K562 (cell line): ENCODE data around the gene ZNRF3. TPM values are rescaled to one million over a fixed set of nuclear protein-coding genes. Genes with fewer than 3 reads are reported as not detected.

ENCODE experiments used
- ATAC-seq: fragments of 200-7000 bp; cut with Tn5 transposase; 3 replicates; pipeline ENCODE4 v1.9.1; 2020; ENCODE audit warnings: moderate library complexity
- BruUV-seq: library from RNA; stranded (reverse); fragments of 400-500 nt; replicated peaks from 2 replicates; lab custom pipeline; 2021; lab: Mats Ljungman, UMichigan
- CTCF ChIA-PET: fragments of 300-600 bp; formaldehyde crosslinking; extraction: SDS; loops from one replicate; lab custom pipeline; 2021; ENCODE audit warnings: low intra/inter-chr PET ratio; lab: Yijun Ruan, JAX
- POLR2A ChIA-PET: fragments of 300-600, 350-650 bp; sonication (Branson Sonifier 250); formaldehyde crosslinking; extraction: SDS; loops from one replicate; lab custom pipeline; 2021; ENCODE audit warnings: antibody characterized with exemption, inconsistent platforms; lab: Yijun Ruan, JAX
- DNase-seq, 4 experiments: peaks; one replicate each; pipeline versions ENCODE4 v3.0.0 to v3.0.0-alpha.2; 2011 to 2018; ENCODE audit warnings: low spot score in 3 of 4, mixed read lengths in 3 of 4; ENCODE audit errors: extremely low read depth in 1 of 4
- FAIRE-seq: peaks from 2 replicates; lab custom pipeline; 2011; peaks lifted over from hg19 to GRCh38; lab: Jason Lieb, UNC
- H2AFZ ChIP-seq: 2 replicates; pipeline ENCODE4 v1.6.0; 2011; ENCODE audit warnings: low read depth, low read length, control low read depth, inconsistent platforms
- H3K27ac ChIP-seq: fragments of 200-600 bp; 3 replicates; pipeline ENCODE4 v1.8.0; 2011; ENCODE audit warnings: low read depth, mild to moderate bottlenecking, control low read depth, inconsistent platforms, low read length, moderate library complexity, mixed read lengths; ENCODE audit errors: extremely low read depth
- H3K27me3 ChIP-seq, 2 experiments: fragments of 300-600 bp in 1 of 2; 2 replicates in 1 of 2; 3 replicates in 1 of 2; pipeline versions ENCODE4 v1.6.0 to v1.8.0; 2011; ENCODE audit warnings: inconsistent platforms in 2 of 2, low read length in 2 of 2, mild to moderate bottlenecking in 1 of 2, mixed read lengths in 1 of 2, moderate library complexity in 1 of 2; ENCODE audit not compliant: control insufficient read depth in 2 of 2, insufficient read depth in 2 of 2
- H3K36me3 ChIP-seq: fragments of 300-600 bp; 3 replicates; pipeline ENCODE4 v1.8.0; 2011; ENCODE audit warnings: mild to moderate bottlenecking, low read length, inconsistent platforms; ENCODE audit not compliant: control insufficient read depth, insufficient read depth
- H3K4me1 ChIP-seq, 2 experiments: fragments of 200-600 bp in 1 of 2; replicated peaks in 1 of 2; 2 replicates in 1 of 2; 3 replicates in 1 of 2; pipeline versions ENCODE4 v1.5.1 to v1.8.0; 2011; ENCODE audit warnings: inconsistent platforms in 2 of 2, low read length in 2 of 2, mild to moderate bottlenecking in 1 of 2, mixed read lengths in 1 of 2, moderate library complexity in 1 of 2; ENCODE audit not compliant: control insufficient read depth in 2 of 2, insufficient read depth in 2 of 2
- H3K4me2 ChIP-seq: 2 replicates; pipeline ENCODE4 v1.6.1; 2011; ENCODE audit warnings: low read length, control low read depth, inconsistent platforms, mixed read lengths; ENCODE audit not compliant: insufficient read depth
- H3K4me3 ChIP-seq: fragments of 200-600 bp; sonication (generic), shearing (Covaris generic); 2 replicates; pipeline ENCODE4 v1.5.1; 2016; ENCODE audit warnings: control low read depth, inconsistent platforms
- H3K79me2 ChIP-seq: fragments of 200-600 bp; 3 replicates; pipeline ENCODE4 v1.8.0; 2011; ENCODE audit warnings: low read length, inconsistent platforms; ENCODE audit not compliant: control insufficient read depth, insufficient read depth
- H3K9ac ChIP-seq, 2 experiments: 2 replicates each; pipeline versions ENCODE4 v1.6.0 to v1.6.1; 2011; ENCODE audit warnings: low read depth in 2 of 2, low read length in 2 of 2, control low read depth in 1 of 2, inconsistent platforms in 1 of 2, mild to moderate bottlenecking in 1 of 2, mixed read lengths in 1 of 2; ENCODE audit not compliant: insufficient read depth in 1 of 2
- H3K9me1 ChIP-seq: one replicate; pipeline ENCODE4 v1.6.0; 2011; ENCODE audit warnings: inconsistent platforms, mild to moderate bottlenecking, low read length, moderate library complexity; ENCODE audit not compliant: control insufficient read depth, insufficient read depth
- H3K9me3 ChIP-seq: replicated peaks from 2 replicates; pipeline ENCODE4 v1.5.1; 2011; ENCODE audit warnings: low read depth, low read length, inconsistent platforms; ENCODE audit not compliant: control insufficient read depth, insufficient read depth
- H4K20me1 ChIP-seq: replicated peaks from 2 replicates; pipeline ENCODE4 v1.6.1; 2011; ENCODE audit warnings: low read length, inconsistent platforms, mixed read lengths; ENCODE audit not compliant: control insufficient read depth, insufficient read depth
- AFF1 ChIP-seq, 2 experiments: fragments of 450-650 bp; IDR thresholded peaks; 2 replicates each; pipeline ENCODE4 v1.6.1; 2018; ENCODE audit warnings: mild to moderate bottlenecking in 2 of 2, low read depth in 1 of 2; ENCODE audit not compliant: partially characterized antibody in 2 of 2
- GTF2B ChIP-seq: IDR thresholded peaks from 2 replicates; pipeline ENCODE4 v1.6.1; 2011; ENCODE audit not compliant: insufficient read length; ENCODE audit errors: extremely low read depth
- ILF3 ChIP-seq: fragments of 450-650 bp; IDR thresholded peaks from 2 replicates; pipeline ENCODE4 v1.6.1; 2018; ENCODE audit warnings: antibody characterized with exemption, mild to moderate bottlenecking, moderate library complexity, borderline replicate concordance
- MAFF ChIP-seq: IDR thresholded peaks from 2 replicates; pipeline ENCODE4 v1.6.1; 2012; ENCODE audit warnings: low read length, improper control_type of control experiment
- MCM3 ChIP-seq: fragments of 450-650 bp; IDR thresholded peaks from 2 replicates; pipeline ENCODE4 v1.6.1; 2016
- MYBL2 ChIP-seq, 2 experiments: fragments of 450-650 bp in 1 of 2; sonication (generic) in 1 of 2; formaldehyde crosslinking in 1 of 2; IDR thresholded peaks; 2 replicates each; pipeline versions ENCODE4 v1.6.1 to v1.8.1; 2017 to 2022; ENCODE audit warnings: borderline replicate concordance in 1 of 2, inconsistent platforms in 1 of 2, low read depth in 1 of 2, mild to moderate bottlenecking in 1 of 2, missing genetic modification reagents in 1 of 2, moderate library complexity in 1 of 2
- TEAD2 ChIP-seq: fragments of 450-650 bp; IDR thresholded peaks from 2 replicates; pipeline ENCODE4 v1.6.1; 2016; ENCODE audit warnings: missing genetic modification characterization, control low read depth, missing compliant biosample characterization
- ZNF253 ChIP-seq: fragments of 250-450 bp; sonication (Bioruptor Pico); conservative IDR thresholded peaks from 2 replicates; pipeline ENCODE4 v1.6.1; 2021; ENCODE audit warnings: mild to moderate bottlenecking
- ZNF3 ChIP-seq: fragments of 250-450 bp; sonication (Bioruptor Pico); IDR thresholded peaks from 2 replicates; pipeline ENCODE4 v1.5.0; 2021; ENCODE audit warnings: mild to moderate bottlenecking, moderate library complexity
- ZNF609 ChIP-seq: sonication (generic); formaldehyde crosslinking; IDR thresholded peaks from 2 replicates; pipeline ENCODE4 v1.8.1; 2023; ENCODE audit warnings: missing genetic modification reagents, mild to moderate bottlenecking, borderline replicate concordance
- WGBS: fragments of 100-300 bp; shearing (Covaris generic); methylation state at CpG from one replicate; pipeline ENCODE4 v1.1.6; 2016; ENCODE audit warnings: low coverage, mixed read lengths; ENCODE audit not compliant: insufficient coverage; ENCODE audit errors: missing lambda C conversion rate; 5-methylcytosine and 5-hydroxymethylcytosine counted together
- in situ Hi-C: fragments of 300-500 bp; cut with MboI; formaldehyde crosslinking; loops from 4 replicates; pipeline ENCODE4 v1.15.0; 2018; ENCODE audit warnings: inconsistent platforms, mixed read lengths
- intact Hi-C: fragments of 100-400 bp; cut with micrococcal nuclease; formaldehyde crosslinking; loops from 2 replicates; pipeline ENCODE4 v1.14.2; 2022
- polyA plus RNA-seq, 8 experiments: library from polyadenylated mRNA; depleted of rRNA in 4 of 8; stranded (reverse) in 5 of 8; unstranded in 3 of 8; fragments of >200 nt; fragmentation: Nextera tagmentation in 2 of 8; fragmentation: Illumina TruSeq in 1 of 8; extraction: Ambion mirVana in 2 of 8; extraction: Trizol in 1 of 8; gene quantifications; 2 replicates each; pipeline versions ENCODE4 v1.2.1 to v1.2.3, GENCODE V29; 2011 to 2014; ENCODE audit warnings: inconsistent platforms in 1 of 8, missing spikeins in 1 of 8
- total RNA-seq, 7 experiments: library from RNA; depleted of rRNA in 6 of 7; stranded (reverse); fragments of >200 nt in 6 of 7; fragmentation: Illumina TruSeq in 2 of 7; extraction: Trizol in 2 of 7; gene quantifications; 2 replicates each; pipeline versions ENCODE4 v1.2.1 to v1.2.3, GENCODE V29; 2011 to 2021; ENCODE audit warnings: low replicate concordance in 1 of 7

Gene ZNRF3
- total and polyA plus RNA-seq, 9 of the 15 experiments (the other 6 are each of a cell fraction or from before 2014, with no cell fraction given): 0.41 to 5.9 (median 1.7) TPM

- H3K36me3 ChIP-seq: no peaks in the 10 kb centered on the region
- 0 out of 2 replicates have a peak, but pooled peaks cover 11% of the 10 kb centered on the region for H4K20me1 ChIP-seq
- no peak for ATAC-seq
- intact Hi-C loops: no loop called here
- H3K27me3 ChIP-seq: no peaks in the 10 kb centered on the region
- H3K79me2 ChIP-seq: peaks cover 14% of the 10 kb centered on the region
- 82% methylated on average over 7 of the region's 7 CpGs for WGBS
- no peak overlapping the region for H3K4me3 ChIP-seq
- no peak overlapping the region for H3K4me2 ChIP-seq
- H3K9ac ChIP-seq: no peak overlapping the region
- no peaks in the 10 kb centered on the region for H3K9me1 ChIP-seq
- no peak overlapping the region for H3K27ac ChIP-seq
- CTCF ChIA-PET: no interaction called here
- BruUV-seq: no TSS peak
- POLR2A ChIA-PET: interaction anchor here (0.7 to 2.1 kb wide), 3 partner anchors 9 to 27 kb away, joined by 3 to 11 read pairs (median 5); no protein-coding TSS in a partner anchor
- DNase-seq: no peak
- no peak for FAIRE-seq
- no peak overlapping the region for H2AFZ ChIP-seq
- H3K4me1 ChIP-seq: peaks cover 0 to 3% of the 10 kb centered on the region in 2 experiments; a peak in 2 of 5 replicates
- H3K9me3 ChIP-seq: no peaks in the 10 kb centered on the region
- in situ Hi-C loops: no loop called here
- TF ChIP-seq GTF2B: no peak
- no peak for TF ChIP-seq ZNF3
- TF ChIP-seq TEAD2 (tag): no peak
- TF ChIP-seq ZNF609 (CRISPR knock-in tag): no peak
- no peak for TF ChIP-seq ILF3
- no peak for TF ChIP-seq MYBL2 (IDR thresholded peaks at IDR 0.05; ENCODE audit: low read depth)
- no peak for TF ChIP-seq MYBL2 (CRISPR knock-in tag; IDR thresholded peaks at IDR 0.05; ENCODE audit: borderline replicate concordance)
- TF ChIP-seq ZNF253 (CRISPR knock-in tag): no peak
- no peak for TF ChIP-seq AFF1 (IDR thresholded peaks at IDR 0.05; ENCODE audit: low read depth in 1 of 2, partially characterized antibody in 2 of 2)
- TF ChIP-seq MAFF: no peak
- TF ChIP-seq MCM3: no peak
These were observed 21.0 kb downstream of the ZNRF3 start for GRCh38 chr22:28904211-28904896.
